ENCODE results near the gene FETUB.

FETUB gene

DNA sequence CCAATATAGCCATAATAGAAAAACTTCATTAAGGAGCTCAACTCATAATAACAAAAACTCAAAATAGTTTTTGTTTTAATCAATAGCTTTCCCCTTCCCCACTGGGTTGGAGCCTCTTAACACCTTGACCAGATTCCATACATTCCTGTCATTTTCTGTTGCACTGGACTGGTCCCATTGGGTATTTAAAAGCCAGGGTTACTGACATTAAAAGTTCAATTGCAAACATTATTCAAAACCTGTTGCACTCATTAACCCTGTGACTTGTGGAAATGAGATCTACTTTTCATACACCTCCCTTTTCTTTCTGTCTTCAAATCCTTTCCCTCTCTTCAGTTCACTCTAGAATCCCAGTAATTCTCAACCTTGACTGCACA lies 23.9 kb downstream of the FETUB start:
- POLR2A ChIA-PET, result no interaction called here
- Histone ChIP-seq H3K4me1 (ENCODE audit: control extremely low read depth in 1 of 4, control insufficient read depth in 4 of 4, insufficient read depth in 4 of 4, low read length in 3 of 4) (no peaks in the 10 kb centered on the region), H3K4me3 (ENCODE audit: control insufficient read depth in 1 of 7, extremely low read depth in 1 of 7, insufficient read depth in 4 of 7, low read depth in 2 of 7, low read length in 6 of 7) (no peak overlapping the region), H3K9me3 (ENCODE audit: control extremely low read depth in 1 of 5, control insufficient read depth in 4 of 5, insufficient read depth in 2 of 5, low read depth in 1 of 5, low read length in 4 of 5) (no peaks in the 10 kb centered on the region), H3K27ac (ENCODE audit: insufficient read depth in 1 of 2, low read depth in 1 of 2, low read length in 2 of 2, poor library complexity in 1 of 2, severe bottlenecking in 2 of 2) (no peak overlapping the region), H3K36me3 (ENCODE audit: control insufficient read depth in 4 of 4, insufficient read depth in 4 of 4, low read length in 3 of 4) (no peaks in the 10 kb centered on the region), H3K27me3 (replicated peaks in 2 of 5; ENCODE audit: control insufficient read depth in 4 of 5, insufficient read depth in 5 of 5, low read length in 4 of 5) (peaks cover 3 to 10% (median 8%) of the 10 kb centered on the region in 5 experiments)
- DNase-seq, result no peak
- CTCF ChIA-PET, result no interaction called here

DNA sequence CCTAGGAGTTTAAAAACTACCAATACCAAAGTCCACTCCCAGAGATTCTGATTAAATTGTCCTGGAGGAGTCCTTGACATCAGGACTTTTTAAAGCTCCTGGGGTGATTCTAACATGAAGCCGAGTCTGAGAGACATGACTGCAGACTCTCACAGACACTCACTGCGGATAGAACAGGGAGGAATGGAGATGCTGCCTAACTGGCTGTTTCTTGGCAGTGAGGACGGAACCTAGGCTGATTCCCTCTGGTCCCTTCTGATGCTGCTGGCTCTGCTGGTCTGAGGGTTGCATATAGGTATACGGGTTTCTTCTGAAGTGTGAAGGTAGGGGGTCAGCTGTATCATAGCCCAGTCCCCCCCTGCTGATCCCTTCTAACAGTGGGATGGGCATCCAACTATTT lies 24.3 kb downstream of the FETUB start:
- H3K27ac ChIP-seq (ENCODE audit: insufficient read depth in 1 of 2, low read depth in 1 of 2, low read length in 2 of 2, poor library complexity in 1 of 2, severe bottlenecking in 2 of 2), result no peak overlapping the region
- peaks cover 3 to 10% (median 8%) of the 10 kb centered on the region in 5 experiments for H3K27me3 ChIP-seq (replicated peaks in 2 of 5; ENCODE audit: control insufficient read depth in 4 of 5, insufficient read depth in 5 of 5, low read length in 4 of 5)
- no peaks in the 10 kb centered on the region for H3K4me1 ChIP-seq (ENCODE audit: control extremely low read depth in 1 of 4, control insufficient read depth in 4 of 4, insufficient read depth in 4 of 4, low read length in 3 of 4)
- H3K9me3 ChIP-seq (ENCODE audit: control extremely low read depth in 1 of 5, control insufficient read depth in 4 of 5, insufficient read depth in 2 of 5, low read depth in 1 of 5, low read length in 4 of 5), result no peaks in the 10 kb centered on the region
- CTCF ChIA-PET, result no interaction called here
- H3K4me3 ChIP-seq (ENCODE audit: control insufficient read depth in 1 of 7, extremely low read depth in 1 of 7, insufficient read depth in 4 of 7, low read depth in 2 of 7, low read length in 6 of 7), result no peak overlapping the region
- no peaks in the 10 kb centered on the region for H3K36me3 ChIP-seq (ENCODE audit: control insufficient read depth in 4 of 4, insufficient read depth in 4 of 4, low read length in 3 of 4)
- WGBS (ENCODE audit: insufficient coverage), result 86% methylated on average over 1 of the region's 4 CpGs
- DNase-seq, result no peak
- POLR2A ChIA-PET, result no interaction called here

DNA sequence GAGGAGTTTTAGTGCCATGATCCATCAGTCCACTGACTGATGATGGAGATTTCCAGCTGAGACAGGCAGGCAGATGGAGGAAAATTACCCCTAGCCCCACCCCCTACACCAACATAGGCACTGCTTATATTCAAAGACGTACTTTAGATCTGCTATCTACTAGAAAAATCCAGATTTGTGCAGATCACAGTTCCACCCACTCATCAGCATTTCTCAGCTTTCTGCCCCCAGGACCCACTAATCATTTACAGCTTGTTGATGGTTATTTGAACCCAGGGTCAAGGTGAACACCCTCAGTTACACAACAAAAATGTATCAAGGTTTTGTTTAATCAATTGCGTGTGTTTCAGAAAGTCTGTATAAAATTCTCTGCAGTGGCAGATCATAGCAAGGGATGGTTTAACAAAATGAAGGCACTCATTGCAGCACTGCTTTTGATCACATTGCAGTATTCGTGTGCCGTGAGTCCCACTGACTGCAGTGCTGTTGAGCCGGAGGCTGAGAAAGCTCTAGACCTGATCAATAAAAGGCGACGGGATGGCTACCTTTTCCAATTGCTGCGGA lies 25.5 kb downstream of the FETUB start, which contains the start of gene HRG:
Gene HRG, plus strand, starts transcription at position 390 of the 564 bp plus-strand sequence. Its CDS starts 18 bp downstream, at position 408.
- Histone ChIP-seq H3K27ac (ENCODE audit: insufficient read depth in 1 of 2, low read depth in 1 of 2, low read length in 2 of 2, poor library complexity in 1 of 2, severe bottlenecking in 2 of 2) (no peak within 1 kb of the TSS), H3K9me3 (ENCODE audit: control extremely low read depth in 1 of 5, control insufficient read depth in 4 of 5, insufficient read depth in 2 of 5, low read depth in 1 of 5, low read length in 4 of 5) (no peaks in the 10 kb centered on the region), H3K4me1 (ENCODE audit: control extremely low read depth in 1 of 4, control insufficient read depth in 4 of 4, insufficient read depth in 4 of 4, low read length in 3 of 4) (no peaks in the 10 kb centered on the region), H3K36me3 (ENCODE audit: control insufficient read depth in 4 of 4, insufficient read depth in 4 of 4, low read length in 3 of 4) (no peaks in the 10 kb centered on the region), H3K4me3 (ENCODE audit: control insufficient read depth in 1 of 7, extremely low read depth in 1 of 7, insufficient read depth in 4 of 7, low read depth in 2 of 7, low read length in 6 of 7) (no peak within 1 kb of the TSS), H3K27me3 (replicated peaks in 2 of 5; ENCODE audit: control insufficient read depth in 4 of 5, insufficient read depth in 5 of 5, low read length in 4 of 5) (peaks cover 3 to 10% (median 8%) of the 10 kb centered on the region in 5 experiments)
- no peak for DNase-seq
- ChIA-PET POLR2A (no interaction called here), CTCF (interaction anchor here (1.4 kb wide), 1 partner anchor 51 kb away, joined by 4 read pairs; no protein-coding TSS in a partner anchor)
- 92% methylated on average over 8 of the region's 8 CpGs for WGBS (ENCODE audit: insufficient coverage)

DNA sequence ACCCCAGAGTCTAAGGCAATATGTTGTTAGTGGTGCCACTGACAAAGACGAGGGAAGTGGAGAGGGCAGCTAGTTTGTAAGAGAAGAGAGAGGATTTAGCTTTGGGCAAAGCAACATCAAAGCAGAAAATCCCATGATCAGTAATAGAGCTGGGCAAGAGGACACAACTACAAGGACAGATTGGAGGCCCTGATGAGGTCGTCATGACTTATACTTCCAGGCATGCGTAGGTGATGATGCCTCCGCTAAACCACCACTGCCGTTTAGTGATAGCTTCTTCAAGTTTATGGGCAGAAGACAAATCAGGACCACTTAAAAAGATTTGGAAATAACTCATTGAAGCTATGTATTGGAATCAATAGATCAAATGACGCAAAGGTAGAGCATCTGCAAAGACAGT lies 28.2 kb downstream of the FETUB start:
- ChIA-PET POLR2A (no interaction called here), CTCF (interaction anchor here (1.2 kb wide), 1 partner anchor 51 kb away, joined by 4 read pairs; no protein-coding TSS in a partner anchor)
- 100% methylated on average over 3 of the region's 6 CpGs for WGBS (ENCODE audit: insufficient coverage)
- Histone ChIP-seq H3K4me3 (ENCODE audit: control insufficient read depth in 1 of 7, extremely low read depth in 1 of 7, insufficient read depth in 4 of 7, low read depth in 2 of 7, low read length in 6 of 7) (no peak overlapping the region), H3K27me3 (replicated peaks in 2 of 5; ENCODE audit: control insufficient read depth in 4 of 5, insufficient read depth in 5 of 5, low read length in 4 of 5) (peaks cover 3 to 12% (median 8%) of the 10 kb centered on the region in 5 experiments), H3K36me3 (ENCODE audit: control insufficient read depth in 4 of 4, insufficient read depth in 4 of 4, low read length in 3 of 4) (no peaks in the 10 kb centered on the region), H3K9me3 (ENCODE audit: control extremely low read depth in 1 of 5, control insufficient read depth in 4 of 5, insufficient read depth in 2 of 5, low read depth in 1 of 5, low read length in 4 of 5) (no peaks in the 10 kb centered on the region), H3K27ac (ENCODE audit: insufficient read depth in 1 of 2, low read depth in 1 of 2, low read length in 2 of 2, poor library complexity in 1 of 2, severe bottlenecking in 2 of 2) (no peak overlapping the region), H3K4me1 (ENCODE audit: control extremely low read depth in 1 of 4, control insufficient read depth in 4 of 4, insufficient read depth in 4 of 4, low read length in 3 of 4) (no peaks in the 10 kb centered on the region)
- no peak for DNase-seq

DNA sequence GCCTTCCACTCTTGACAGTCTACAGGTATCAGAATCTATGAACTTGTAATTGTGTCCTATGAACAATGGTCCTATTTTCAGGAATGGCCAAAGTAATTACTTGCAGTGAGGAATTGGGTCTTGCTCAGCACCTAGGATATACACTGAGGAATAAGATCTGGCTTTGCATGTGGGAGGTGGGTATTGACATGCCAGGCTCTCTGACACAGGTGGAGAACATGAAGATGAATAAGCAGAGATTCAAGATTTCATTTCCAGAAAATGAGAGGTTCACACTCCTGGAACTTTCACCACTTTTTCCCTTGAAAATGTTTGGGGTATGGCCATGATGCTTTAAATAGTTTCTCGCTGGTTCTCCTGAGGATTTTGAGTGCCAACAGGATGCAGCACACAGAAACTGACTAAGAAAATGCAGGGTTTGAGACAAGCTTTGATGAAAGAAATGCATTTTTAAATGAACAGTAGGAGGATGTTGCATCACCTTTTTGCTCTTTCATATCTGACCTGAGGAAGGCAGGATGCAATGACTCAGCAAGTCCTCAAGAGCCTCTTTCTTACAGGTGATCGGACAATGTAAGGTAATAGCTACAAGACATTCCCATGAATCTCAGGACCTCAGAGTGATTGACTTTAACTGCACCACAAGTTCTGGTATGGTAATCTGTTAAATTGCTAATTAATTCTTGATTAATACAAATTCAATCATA lies 29.3 kb downstream of the FETUB start:
- Histone ChIP-seq H3K4me1 (ENCODE audit: control extremely low read depth in 1 of 4, control insufficient read depth in 4 of 4, insufficient read depth in 4 of 4, low read length in 3 of 4) (no peaks in the 10 kb centered on the region), H3K27me3 (replicated peaks in 2 of 5; ENCODE audit: control insufficient read depth in 4 of 5, insufficient read depth in 5 of 5, low read length in 4 of 5) (peaks cover 2 to 11% (median 8%) of the 10 kb centered on the region in 5 experiments), H3K27ac (ENCODE audit: insufficient read depth in 1 of 2, low read depth in 1 of 2, low read length in 2 of 2, poor library complexity in 1 of 2, severe bottlenecking in 2 of 2) (no peak overlapping the region), H3K4me3 (ENCODE audit: control insufficient read depth in 1 of 7, extremely low read depth in 1 of 7, insufficient read depth in 4 of 7, low read depth in 2 of 7, low read length in 6 of 7) (no peak overlapping the region), H3K36me3 (ENCODE audit: control insufficient read depth in 4 of 4, insufficient read depth in 4 of 4, low read length in 3 of 4) (no peaks in the 10 kb centered on the region), H3K9me3 (ENCODE audit: control extremely low read depth in 1 of 5, control insufficient read depth in 4 of 5, insufficient read depth in 2 of 5, low read depth in 1 of 5, low read length in 4 of 5) (no peaks in the 10 kb centered on the region)
- CTCF ChIA-PET, result no interaction called here
- 100% methylated on average over 1 of the region's 2 CpGs for WGBS (ENCODE audit: insufficient coverage)
- POLR2A ChIA-PET, result no interaction called here
- DNase-seq, result peak in 1 of 3 donors; percentile 3

DNA sequence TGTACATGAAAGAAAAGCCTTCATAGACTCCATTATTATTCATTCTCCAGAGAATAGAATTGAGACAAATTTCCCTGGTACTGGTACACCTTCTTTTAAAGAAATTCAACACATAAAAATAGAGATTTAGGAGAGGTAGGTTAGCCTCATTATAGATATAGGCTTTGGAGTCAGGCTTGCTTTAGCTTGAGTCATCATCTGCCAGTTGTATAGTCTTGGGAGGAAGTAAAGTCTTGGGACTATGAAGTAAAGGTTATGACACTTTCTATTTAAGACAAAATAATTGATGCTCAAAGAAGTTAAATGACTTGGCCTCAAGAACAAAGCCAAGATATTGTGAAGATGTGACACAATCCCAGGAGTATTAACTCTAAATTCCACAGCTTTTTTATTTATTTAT lies 30.0 kb downstream of the FETUB start:
- ChIA-PET CTCF (no interaction called here), POLR2A (no interaction called here)
- H3K9me3 ChIP-seq (ENCODE audit: control extremely low read depth in 1 of 5, control insufficient read depth in 4 of 5, insufficient read depth in 2 of 5, low read depth in 1 of 5, low read length in 4 of 5), result no peaks in the 10 kb centered on the region

DNA sequence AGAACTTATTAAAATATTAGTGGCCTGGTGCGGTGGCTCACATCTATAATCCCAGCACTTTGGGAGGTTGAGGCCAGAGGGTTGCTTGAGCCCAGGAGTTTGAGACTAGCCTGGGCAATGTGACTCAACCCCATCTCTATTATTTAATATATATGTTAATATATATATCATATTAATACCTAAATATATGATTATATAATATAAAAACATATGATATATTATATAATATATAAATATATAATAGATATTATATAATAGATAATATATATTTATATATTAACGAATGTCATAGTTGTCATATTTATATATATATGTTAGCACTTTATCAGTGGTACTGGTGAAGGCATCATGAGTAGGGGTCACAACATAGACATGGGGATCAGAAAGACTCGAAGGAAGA lies 30.9 kb downstream of the FETUB start:
- POLR2A ChIA-PET, result no interaction called here
- no CpG with 5 or more reads among the region's 3 CpGs for WGBS (ENCODE audit: insufficient coverage)

More for the DNA sequence above, 30.0 kb downstream of the FETUB start:
- no peak overlapping the region for H3K27ac ChIP-seq (ENCODE audit: insufficient read depth in 1 of 2, low read depth in 1 of 2, low read length in 2 of 2, poor library complexity in 1 of 2, severe bottlenecking in 2 of 2)
- DNase-seq, result peak in 1 of 3 donors; percentile 4
- H3K27me3 ChIP-seq (replicated peaks in 2 of 5; ENCODE audit: control insufficient read depth in 4 of 5, insufficient read depth in 5 of 5, low read length in 4 of 5), result peaks cover 2 to 13% (median 5%) of the 10 kb centered on the region in 5 experiments
- no peaks in the 10 kb centered on the region for H3K4me1 ChIP-seq (ENCODE audit: control extremely low read depth in 1 of 4, control insufficient read depth in 4 of 4, insufficient read depth in 4 of 4, low read length in 3 of 4)
- H3K4me3 ChIP-seq (ENCODE audit: control insufficient read depth in 1 of 7, extremely low read depth in 1 of 7, insufficient read depth in 4 of 7, low read depth in 2 of 7, low read length in 6 of 7), result no peak overlapping the region
- no peaks in the 10 kb centered on the region for H3K36me3 ChIP-seq (ENCODE audit: control insufficient read depth in 4 of 4, insufficient read depth in 4 of 4, low read length in 3 of 4)

More for the DNA sequence above, 30.9 kb downstream of the FETUB start:
- DNase-seq, result no peak
- no peaks in the 10 kb centered on the region for H3K36me3 ChIP-seq (ENCODE audit: control insufficient read depth in 4 of 4, insufficient read depth in 4 of 4, low read length in 3 of 4)
- peaks cover 2 to 12% (median 5%) of the 10 kb centered on the region in 5 experiments for H3K27me3 ChIP-seq (replicated peaks in 2 of 5; ENCODE audit: control insufficient read depth in 4 of 5, insufficient read depth in 5 of 5, low read length in 4 of 5)
- H3K9me3 ChIP-seq (ENCODE audit: control extremely low read depth in 1 of 5, control insufficient read depth in 4 of 5, insufficient read depth in 2 of 5, low read depth in 1 of 5, low read length in 4 of 5), result no peaks in the 10 kb centered on the region
- H3K4me1 ChIP-seq (ENCODE audit: control extremely low read depth in 1 of 4, control insufficient read depth in 4 of 4, insufficient read depth in 4 of 4, low read length in 3 of 4), result no peaks in the 10 kb centered on the region
- H3K4me3 ChIP-seq (ENCODE audit: control insufficient read depth in 1 of 7, extremely low read depth in 1 of 7, insufficient read depth in 4 of 7, low read depth in 2 of 7, low read length in 6 of 7), result no peak overlapping the region
- CTCF ChIA-PET, result no interaction called here
- H3K27ac ChIP-seq (ENCODE audit: insufficient read depth in 1 of 2, low read depth in 1 of 2, low read length in 2 of 2, poor library complexity in 1 of 2, severe bottlenecking in 2 of 2), result no peak overlapping the region

Data from common myeloid progenitor, CD34-positive (primary cell).